GM21390 (cell line): ENCODE data around the gene NKTR.

Experiments used
- ATAC-seq: cut with Tn5 transposase; IDR thresholded peaks from one replicate; pipeline ENCODE4 v1.9.1; 2021; ENCODE audit not compliant: unreplicated experiment

Gene NKTR

GRCh38 chr3:42647821-42648459, 47.5 kb downstream of the NKTR start:
- ATAC-seq, result no peak

GRCh38 chr3:42649006-42649405, 48.5 kb downstream of the NKTR start:
- ATAC-seq, result no peak

- ATAC-seq, result no peak
Observed at GRCh38 chr3:42649783-42650182, 49.3 kb downstream of the NKTR start.

- no peak for ATAC-seq
Observed at GRCh38 chr3:42651248-42652091, 51.0 kb downstream of the NKTR start.

- ATAC-seq, result peak; percentile 6
Observed at GRCh38 chr3:42652251-42652610, 51.7 kb downstream of the NKTR start.

- peak; percentile 64 for ATAC-seq
Observed at GRCh38 chr3:42652611-42653302, 52.3 kb downstream of the NKTR start.

- no peak for ATAC-seq
Observed at GRCh38 chr3:42653303-42653559, 52.7 kb downstream of the NKTR start.

- ATAC-seq, result no peak
Observed at GRCh38 chr3:42653560-42654330, 53.3 kb downstream of the NKTR start, which contains the start of gene ZBTB47. ZBTB47 (plus strand) TSS chr3:42653697; CDS start chr3:42658356, 4,659 bp downstream.

- ATAC-seq, result no peak
Observed at GRCh38 chr3:42654331-42655201, 54.1 kb downstream of the NKTR start.

GRCh38 chr3:42655331-42655888, 54.9 kb downstream of the NKTR start:
- ATAC-seq, result no peak

- ATAC-seq, result no peak
Observed at GRCh38 chr3:42655980-42656679, 55.6 kb downstream of the NKTR start.

- ATAC-seq, result no peak
Observed at GRCh38 chr3:42656680-42657610, 56.5 kb downstream of the NKTR start.

- no peak for ATAC-seq
Observed at GRCh38 chr3:42657675-42658074, 57.2 kb downstream of the NKTR start.

GRCh38 chr3:42658091-42658770, 57.7 kb downstream of the NKTR start:
- ATAC-seq, result no peak

GRCh38 chr3:42658771-42659390, 58.4 kb downstream of the NKTR start:
- ATAC-seq, result no peak

- no peak for ATAC-seq
Observed at GRCh38 chr3:42659451-42660130, 59.1 kb downstream of the NKTR start.
